A549 (cell line): ENCODE measurements around the gene ARHGAP26. TPM values are rescaled to one million over a fixed set of nuclear protein-coding genes. Genes with fewer than 3 reads are reported as not detected.

Experiments
- ATAC-seq, 2 experiments: fragments of 200-7000 bp in 1 of 2; fragments of >200 bp in 1 of 2; cut with Nextera tagmentation in 1 of 2; cut with Tn5 transposase in 1 of 2; 3 replicates each; pipeline versions ENCODE4 v1.8.0 to v1.9.1; 2018 to 2020; ENCODE audit warnings: mild to moderate bottlenecking in 1 of 2, moderate library complexity in 1 of 2
- CTCF ChIA-PET: fragments of 300-600 bp; sonication (Branson Sonifier 250); formaldehyde crosslinking; extraction: SDS; loops from one replicate; lab custom pipeline; 2021; ENCODE audit warnings: antibody characterized with exemption, inconsistent platforms; lab: Yijun Ruan, JAX
- POLR2A ChIA-PET: fragments of 350-600 bp; formaldehyde crosslinking; extraction: SDS; loops from one replicate; lab custom pipeline; 2021; ENCODE audit warnings: antibody characterized with exemption, inconsistent platforms; lab: Yijun Ruan, JAX
- DNase-seq, 2 experiments: peaks; one replicate each; pipeline versions ENCODE4 v3.0.0 to v3.0.0-alpha.2; 2011 to 2016; ENCODE audit warnings: low read depth in 1 of 2, low spot score in 1 of 2
- FAIRE-seq: peaks from 2 replicates; lab custom pipeline; 2011; peaks lifted over from hg19 to GRCh38; lab: Jason Lieb, UNC
- H3K27ac ChIP-seq, 2 experiments: fragments of >200 bp; sonication (Bioruptor Twin); formaldehyde crosslinking; 3 replicates each; pipeline ENCODE4 v1.5.1; 2016 to 2017
- H3K4me1 ChIP-seq: fragments of >200 bp; sonication (Bioruptor Twin); formaldehyde crosslinking; 3 replicates; pipeline ENCODE4 v1.6.1; 2016
- H3K4me2 ChIP-seq: fragments of >200 bp; sonication (Bioruptor Twin); formaldehyde crosslinking; 3 replicates; pipeline ENCODE4 v1.6.1; 2016
- H3K4me3 ChIP-seq: fragments of >200 bp; sonication (Bioruptor Twin); formaldehyde crosslinking; 3 replicates; pipeline ENCODE4 v1.5.1; 2016
- H3K9me3 ChIP-seq: fragments of >200 bp; sonication (Bioruptor Twin); formaldehyde crosslinking; 3 replicates; pipeline ENCODE4 v1.6.1; 2016
- ATOH8 ChIP-seq: fragments of 250-450 bp; sonication (Bioruptor Pico); IDR thresholded peaks from 2 replicates; pipeline ENCODE4 v1.5.0; 2020; ENCODE audit warnings: low read depth, mild to moderate bottlenecking, moderate library complexity
- BCL3 ChIP-seq: fragments of >200 bp; sonication (Bioruptor Twin); formaldehyde crosslinking; IDR thresholded peaks from 3 replicates; pipeline ENCODE4 v1.6.1; 2016
- BHLHE40 ChIP-seq: IDR thresholded peaks from 2 replicates; pipeline ENCODE4 v1.6.1; 2012; ENCODE audit warnings: low read depth, low read length, inconsistent platforms
- CBX8 ChIP-seq: fragments of 200-600 bp; sonication (generic); IDR thresholded peaks from 2 replicates; pipeline ENCODE4 v1.6.1; 2016
- CTCF ChIP-seq: fragments of >200 bp; sonication (Bioruptor Twin); formaldehyde crosslinking; IDR thresholded peaks from 3 replicates; pipeline ENCODE4 v1.5.1; 2016
- EHF ChIP-seq: fragments of 250-450 bp; sonication (Bioruptor Pico); IDR thresholded peaks from 2 replicates; pipeline ENCODE4 v1.5.0; 2020; ENCODE audit warnings: mild to moderate bottlenecking
- ELK1 ChIP-seq: fragments of 150-350 bp; IDR thresholded peaks from 2 replicates; pipeline ENCODE4 v1.6.1; 2014; ENCODE audit warnings: low read depth, mild to moderate bottlenecking, low read length
- FOSL2 ChIP-seq, 2 experiments: fragments of 450-650 bp in 1 of 2; fragments of >200 bp in 1 of 2; sonication (Bioruptor Twin) in 1 of 2; formaldehyde crosslinking; IDR thresholded peaks; 2 replicates each; pipeline versions ENCODE4 v1.5.0 to v1.6.1; 2016 to 2020; ENCODE audit warnings: mild to moderate bottlenecking in 1 of 2, moderate library complexity in 1 of 2
- FOXS1 ChIP-seq: fragments of 250-450 bp; sonication (Bioruptor Pico); IDR thresholded peaks from 2 replicates; pipeline ENCODE4 v1.5.0; 2020; ENCODE audit warnings: mild to moderate bottlenecking, moderate library complexity
- HES2 ChIP-seq: fragments of >200 bp; sonication (Bioruptor Twin); formaldehyde crosslinking; IDR thresholded peaks from 2 replicates; pipeline ENCODE4 v1.6.1; 2016
- HEYL ChIP-seq: fragments of 250-450 bp; sonication (Bioruptor Pico); IDR thresholded peaks from 2 replicates; pipeline ENCODE4 v1.8.0; 2021; ENCODE audit warnings: mild to moderate bottlenecking, moderate library complexity
- HOXA7 ChIP-seq: fragments of 250-450 bp; sonication (Bioruptor Pico); IDR thresholded peaks from 2 replicates; pipeline ENCODE4 v1.5.0; 2020; ENCODE audit warnings: mild to moderate bottlenecking, moderate library complexity
- HOXB13 ChIP-seq: fragments of 250-450 bp; sonication (Bioruptor Pico); IDR thresholded peaks from 2 replicates; pipeline ENCODE4 v1.5.0; 2020; ENCODE audit warnings: low read depth, mild to moderate bottlenecking, moderate library complexity
- KDM5A ChIP-seq: fragments of 200-600 bp; sonication (generic); IDR thresholded peaks from 2 replicates; pipeline ENCODE4 v1.6.1; 2016; ENCODE audit warnings: antibody characterized with exemption, mild to moderate bottlenecking
- MAX ChIP-seq: IDR thresholded peaks from 2 replicates; pipeline ENCODE4 v1.6.1; 2012
- NFE2L2 ChIP-seq: fragments of 150-350 bp; conservative IDR thresholded peaks from 2 replicates; pipeline ENCODE4 v1.6.1; 2014; ENCODE audit warnings: low read length
- NPAS2 ChIP-seq: fragments of 250-450 bp; sonication (Bioruptor Pico); IDR thresholded peaks from 2 replicates; pipeline ENCODE4 v1.8.0; 2022; ENCODE audit warnings: mild to moderate bottlenecking, moderate library complexity, borderline replicate concordance
- NR3C1 ChIP-seq: fragments of >200 bp; sonication (Bioruptor Twin); formaldehyde crosslinking; IDR thresholded peaks from 3 replicates; pipeline ENCODE4 v1.6.1; 2017
- PBX3 ChIP-seq: IDR thresholded peaks from 2 replicates; pipeline ENCODE4 v1.6.1; 2012
- POLR2A ChIP-seq: IDR thresholded peaks from 2 replicates; pipeline ENCODE4 v1.6.1; 2012; ENCODE audit warnings: mild to moderate bottlenecking, low read length
- RAD21 ChIP-seq, 2 experiments: fragments of >200 bp in 1 of 2; sonication (Bioruptor Twin) in 1 of 2; formaldehyde crosslinking in 1 of 2; IDR thresholded peaks in 1 of 2; conservative IDR thresholded peaks in 1 of 2; 2 replicates in 1 of 2; 3 replicates in 1 of 2; pipeline ENCODE4 v1.6.1; 2012 to 2018; ENCODE audit warnings: inconsistent platforms in 1 of 2
- RFX5 ChIP-seq: fragments of 450-650 bp; IDR thresholded peaks from 2 replicates; pipeline ENCODE4 v1.7.1; 2014; ENCODE audit warnings: antibody characterized with exemption, mild to moderate bottlenecking, moderate library complexity
- RNF2 ChIP-seq: fragments of 200-600 bp; sonication (generic); IDR thresholded peaks from 2 replicates; pipeline ENCODE4 v1.6.1; 2016; ENCODE audit warnings: low read depth, mild to moderate bottlenecking, antibody characterized with exemption, moderate library complexity, borderline replicate concordance
- TFCP2L1 ChIP-seq: fragments of 250-450 bp; sonication (Bioruptor Pico); IDR thresholded peaks from 2 replicates; pipeline ENCODE4 v1.5.0; 2021; ENCODE audit warnings: mild to moderate bottlenecking
- USF2 ChIP-seq: fragments of 450-650 bp; IDR thresholded peaks from 2 replicates; pipeline ENCODE4 v1.6.1; 2014; ENCODE audit warnings: antibody characterized with exemption
- ZC3H11A ChIP-seq: fragments of 450-650 bp; IDR thresholded peaks from 2 replicates; pipeline ENCODE4 v1.6.1; 2014; ENCODE audit warnings: antibody characterized with exemption, mild to moderate bottlenecking
- WGBS: methylation state at CpG from one replicate; pipeline ENCODE4 v1.1.6; 2017; ENCODE audit errors: missing lambda C conversion rate; 5-methylcytosine and 5-hydroxymethylcytosine counted together
- polyA plus RNA-seq, 4 experiments: library from polyadenylated mRNA; depleted of rRNA in 3 of 4; stranded (reverse); fragments of >200 nt; fragmentation: RNase III in 1 of 4; extraction: RNeasy Plus Mini Kit Qiagen cat#74134 plus additional on column Dnase treatment in 1 of 4; gene quantifications; 2 replicates in 3 of 4; 3 replicates in 1 of 4; pipeline ENCODE4 v1.2.3, GENCODE V29; 2011 to 2017

ARHGAP26 gene
- polyA plus RNA-seq, 2 of the 4 experiments (the other 2 are of a cell fraction), result 6.6 to 19.1 TPM

GRCh38 chr5:142792012-142792864 is 22.1 kb downstream of the ARHGAP26 start:
- no peak for DNase-seq
- Histone ChIP-seq H3K9me3 (no peaks in the 10 kb centered on the region), H3K4me2 (no peak overlapping the region), H3K4me1 (peaks cover 21% of the 10 kb centered on the region), H3K4me3 (no peak overlapping the region), H3K27ac (no peak overlapping the region)
- no peak for ATAC-seq
- no peak for TF ChIP-seq RFX5
- TF ChIP-seq NPAS2, result no peak
- TF ChIP-seq HEYL (CRISPR knock-in tag), result no peak
- no peak for TF ChIP-seq BCL3
- TF ChIP-seq CBX8, result no peak
- no peak for TF ChIP-seq TFCP2L1 (CRISPR knock-in tag)
- TF ChIP-seq HES2, result no peak
- TF ChIP-seq RNF2, result no peak
- TF ChIP-seq NFE2L2, result no peak
- no peak for TF ChIP-seq KDM5A
- no peak for TF ChIP-seq FOXS1 (CRISPR knock-in tag)
- no peak for TF ChIP-seq HOXB13 (CRISPR knock-in tag)
- TF ChIP-seq ZC3H11A, result no peak
- FAIRE-seq, result no peak
- ChIA-PET CTCF (no interaction called here), POLR2A (no interaction called here)
- WGBS, result 91% methylated on average over 7 of the region's 7 CpGs

- Histone ChIP-seq H3K4me2 (no peak overlapping the region), H3K27ac (no peak overlapping the region), H3K4me3 (no peak overlapping the region), H3K4me1 (peaks cover 21% of the 10 kb centered on the region), H3K9me3 (no peaks in the 10 kb centered on the region)
- DNase-seq (no peak), FAIRE-seq (no peak), ATAC-seq (no peak)
- CTCF ChIA-PET, result interaction anchor here (0.7 to 1.1 kb wide), 3 partner anchors 10 to 94 kb away, joined by 3 read pairs; no protein-coding TSS in a partner anchor
- POLR2A ChIA-PET, result no interaction called here
- TF ChIP-seq HOXB13 (CRISPR knock-in tag) (no peak), HES2 (no peak), USF2 (no peak), MAX (no peak), POLR2A (no peak), RFX5 (no peak), BCL3 (no peak), KDM5A (no peak), FOSL2 (IDR thresholded peaks at IDR 0.05) (no peak), FOSL2 (CRISPR knock-in tag; IDR thresholded peaks at IDR 0.05) (no peak), ATOH8 (CRISPR knock-in tag) (no peak), RAD21 (conservative IDR thresholded peaks at IDR 0.05 in 1 of 2, IDR thresholded peaks at IDR 0.05 in 1 of 2) (no peak), NR3C1 (no peak), BHLHE40 (no peak), CTCF (no peak), EHF (CRISPR knock-in tag) (no peak), HOXA7 (no peak), PBX3 (no peak), ELK1 (no peak), CBX8 (no peak)
- 87% methylated on average over 5 of the region's 5 CpGs for WGBS
Measured at GRCh38 chr5:142792865-142793232, 22.7 kb downstream of the ARHGAP26 start.
